ENCODE results near the gene HRAS.

- no peak for TF ChIP-seq RAD21 (IDR thresholded peaks at IDR 0.05; ENCODE audit: low read length)
- TF ChIP-seq, protein P1, sequence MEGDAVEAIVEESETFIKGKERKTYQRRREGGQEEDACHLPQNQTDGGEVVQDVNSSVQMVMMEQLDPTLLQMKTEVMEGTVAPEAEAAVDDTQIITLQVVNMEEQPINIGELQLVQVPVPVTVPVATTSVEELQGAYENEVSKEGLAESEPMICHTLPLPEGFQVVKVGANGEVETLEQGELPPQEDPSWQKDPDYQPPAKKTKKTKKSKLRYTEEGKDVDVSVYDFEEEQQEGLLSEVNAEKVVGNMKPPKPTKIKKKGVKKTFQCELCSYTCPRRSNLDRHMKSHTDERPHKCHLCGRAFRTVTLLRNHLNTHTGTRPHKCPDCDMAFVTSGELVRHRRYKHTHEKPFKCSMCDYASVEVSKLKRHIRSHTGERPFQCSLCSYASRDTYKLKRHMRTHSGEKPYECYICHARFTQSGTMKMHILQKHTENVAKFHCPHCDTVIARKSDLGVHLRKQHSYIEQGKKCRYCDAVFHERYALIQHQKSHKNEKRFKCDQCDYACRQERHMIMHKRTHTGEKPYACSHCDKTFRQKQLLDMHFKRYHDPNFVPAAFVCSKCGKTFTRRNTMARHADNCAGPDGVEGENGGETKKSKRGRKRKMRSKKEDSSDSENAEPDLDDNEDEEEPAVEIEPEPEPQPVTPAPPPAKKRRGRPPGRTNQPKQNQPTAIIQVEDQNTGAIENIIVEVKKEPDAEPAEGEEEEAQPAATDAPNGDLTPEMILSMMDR (IDR thresholded peaks at IDR 0.05): no peak
- TF ChIP-seq, protein P2, sequence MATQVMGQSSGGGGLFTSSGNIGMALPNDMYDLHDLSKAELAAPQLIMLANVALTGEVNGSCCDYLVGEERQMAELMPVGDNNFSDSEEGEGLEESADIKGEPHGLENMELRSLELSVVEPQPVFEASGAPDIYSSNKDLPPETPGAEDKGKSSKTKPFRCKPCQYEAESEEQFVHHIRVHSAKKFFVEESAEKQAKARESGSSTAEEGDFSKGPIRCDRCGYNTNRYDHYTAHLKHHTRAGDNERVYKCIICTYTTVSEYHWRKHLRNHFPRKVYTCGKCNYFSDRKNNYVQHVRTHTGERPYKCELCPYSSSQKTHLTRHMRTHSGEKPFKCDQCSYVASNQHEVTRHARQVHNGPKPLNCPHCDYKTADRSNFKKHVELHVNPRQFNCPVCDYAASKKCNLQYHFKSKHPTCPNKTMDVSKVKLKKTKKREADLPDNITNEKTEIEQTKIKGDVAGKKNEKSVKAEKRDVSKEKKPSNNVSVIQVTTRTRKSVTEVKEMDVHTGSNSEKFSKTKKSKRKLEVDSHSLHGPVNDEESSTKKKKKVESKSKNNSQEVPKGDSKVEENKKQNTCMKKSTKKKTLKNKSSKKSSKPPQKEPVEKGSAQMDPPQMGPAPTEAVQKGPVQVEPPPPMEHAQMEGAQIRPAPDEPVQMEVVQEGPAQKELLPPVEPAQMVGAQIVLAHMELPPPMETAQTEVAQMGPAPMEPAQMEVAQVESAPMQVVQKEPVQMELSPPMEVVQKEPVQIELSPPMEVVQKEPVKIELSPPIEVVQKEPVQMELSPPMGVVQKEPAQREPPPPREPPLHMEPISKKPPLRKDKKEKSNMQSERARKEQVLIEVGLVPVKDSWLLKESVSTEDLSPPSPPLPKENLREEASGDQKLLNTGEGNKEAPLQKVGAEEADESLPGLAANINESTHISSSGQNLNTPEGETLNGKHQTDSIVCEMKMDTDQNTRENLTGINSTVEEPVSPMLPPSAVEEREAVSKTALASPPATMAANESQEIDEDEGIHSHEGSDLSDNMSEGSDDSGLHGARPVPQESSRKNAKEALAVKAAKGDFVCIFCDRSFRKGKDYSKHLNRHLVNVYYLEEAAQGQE (IDR thresholded peaks at IDR 0.05; ENCODE audit: low read depth, low read length): no peak
- TF ChIP-seq, protein P3, sequence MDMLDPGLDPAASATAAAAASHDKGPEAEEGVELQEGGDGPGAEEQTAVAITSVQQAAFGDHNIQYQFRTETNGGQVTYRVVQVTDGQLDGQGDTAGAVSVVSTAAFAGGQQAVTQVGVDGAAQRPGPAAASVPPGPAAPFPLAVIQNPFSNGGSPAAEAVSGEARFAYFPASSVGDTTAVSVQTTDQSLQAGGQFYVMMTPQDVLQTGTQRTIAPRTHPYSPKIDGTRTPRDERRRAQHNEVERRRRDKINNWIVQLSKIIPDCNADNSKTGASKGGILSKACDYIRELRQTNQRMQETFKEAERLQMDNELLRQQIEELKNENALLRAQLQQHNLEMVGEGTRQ (IDR thresholded peaks at IDR 0.05; ENCODE audit: borderline replicate concordance, low read depth, low read length): no peak
- no peak for TF ChIP-seq TCF12 (IDR thresholded peaks at IDR 0.05)
- no peak for TF ChIP-seq EZH2phosphoT487 (IDR thresholded peaks at IDR 0.05; ENCODE audit: borderline replicate concordance, low read depth)
These were observed 40.4 kb downstream of the HRAS start for GRCh38 chr11:494761-495536.
